ENCODE data around the gene CNN2. TPM values are rescaled to one million over a fixed set of nuclear protein-coding genes. Genes with fewer than 3 reads are reported as not detected.

Gene CNN2
- total RNA-seq, 1 experiment from 2014 or later = 298 TPM

GRCh38 chr19:1049106-1049505 lies 22.7 kb downstream of the CNN2 start:
- no peak for DNase-seq (ENCODE audit: low spot score)

GRCh38 chr19:1049800-1050199 lies 23.4 kb downstream of the CNN2 start:
- no peak for DNase-seq (ENCODE audit: low spot score)

- DNase-seq (ENCODE audit: low spot score) = no peak
Measured at GRCh38 chr19:1050989-1051788, 24.8 kb downstream of the CNN2 start.

GRCh38 chr19:1051791-1052190 lies 25.4 kb downstream of the CNN2 start:
- no peak for DNase-seq (ENCODE audit: low spot score)

GRCh38 chr19:1052349-1052975 lies 26.1 kb downstream of the CNN2 start:
- no peak for DNase-seq (ENCODE audit: low spot score)

GRCh38 chr19:1053176-1054101 lies 27.0 kb downstream of the CNN2 start:
- no peak for DNase-seq (ENCODE audit: low spot score)

DNA sequence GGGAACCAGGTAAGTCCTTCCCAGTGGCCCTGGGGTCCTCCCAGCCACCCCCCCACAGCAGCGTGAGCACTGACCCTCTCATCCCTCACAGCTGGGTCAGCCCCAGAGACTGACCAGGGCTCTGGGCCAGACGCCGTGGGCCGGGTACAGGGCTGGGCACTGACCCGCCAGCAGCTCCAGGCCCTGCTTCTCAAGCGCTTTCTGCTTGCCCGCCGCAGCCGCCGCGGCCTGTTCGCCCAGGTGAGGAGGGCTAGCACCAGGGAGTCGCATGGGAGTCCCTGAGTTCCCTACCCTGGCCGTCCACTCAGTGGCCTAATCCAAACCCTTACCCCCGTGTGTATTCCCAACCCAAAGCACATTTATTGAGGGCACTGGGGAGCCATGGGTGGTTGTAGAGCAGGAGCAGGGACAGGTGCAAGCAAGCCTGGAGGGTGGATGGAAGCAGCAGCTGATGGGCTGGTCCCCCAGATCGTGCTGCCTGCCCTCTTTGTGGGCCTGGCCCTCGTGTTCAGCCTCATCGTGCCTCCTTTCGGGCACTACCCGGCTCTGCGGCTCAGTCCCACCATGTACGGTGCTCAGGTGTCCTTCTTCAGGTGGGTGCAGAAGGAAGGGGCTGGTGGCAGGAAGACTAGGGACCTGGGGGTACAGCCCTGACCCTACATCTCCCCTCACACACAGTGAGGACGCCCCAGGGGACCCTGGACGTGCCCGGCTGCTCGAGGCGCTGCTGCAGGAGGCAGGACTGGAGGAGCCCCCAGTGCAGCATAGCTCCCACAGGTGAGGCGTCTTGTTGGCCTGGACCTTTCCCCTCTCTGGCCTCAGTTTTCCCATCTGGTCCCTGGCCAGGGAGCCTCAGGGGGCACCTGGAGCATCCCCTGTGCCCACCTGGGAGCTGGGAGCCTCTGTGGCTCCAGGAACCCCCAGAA lies 28.0 kb downstream of the CNN2 start:
- DNase-seq (ENCODE audit: low spot score) = no peak

GRCh38 chr19:1055028-1055425 lies 28.6 kb downstream of the CNN2 start:
- DNase-seq (ENCODE audit: low spot score) = no peak

- no peak for DNase-seq (ENCODE audit: low spot score)
Measured at GRCh38 chr19:1055886-1056620, 29.6 kb downstream of the CNN2 start.

DNA sequence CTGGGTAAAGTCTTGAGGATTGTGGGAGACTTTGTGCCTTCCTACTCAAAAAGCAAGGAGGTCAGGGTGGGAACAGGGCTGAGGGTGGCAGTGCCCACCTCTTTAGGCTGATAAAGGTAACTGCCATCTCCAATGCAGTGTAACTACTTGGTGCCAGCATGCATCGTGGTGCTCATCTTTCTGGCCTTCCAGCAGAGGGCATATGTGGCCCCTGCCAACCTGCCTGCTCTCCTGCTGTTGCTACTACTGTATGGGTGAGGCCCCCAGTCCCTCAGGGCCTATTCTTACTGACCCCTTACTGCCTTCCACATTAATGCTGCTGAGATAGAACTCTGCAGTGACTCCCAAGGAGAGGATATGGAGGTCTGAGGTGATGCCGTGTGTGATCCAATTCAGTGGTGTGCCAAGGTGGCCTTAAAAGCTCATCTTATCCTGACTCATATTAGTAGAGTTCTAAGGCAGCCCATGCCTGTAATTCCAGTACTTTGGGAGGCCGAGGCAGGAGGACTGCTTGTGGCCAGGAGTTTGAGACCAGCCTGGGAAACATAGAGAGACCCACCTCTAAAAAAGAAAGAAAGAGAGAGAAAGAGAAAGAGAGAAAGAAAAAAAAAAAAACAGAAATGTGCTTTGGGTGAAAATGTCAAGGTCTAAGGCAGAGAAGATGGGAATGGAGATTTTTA lies 30.9 kb downstream of the CNN2 start:
- DNase-seq (ENCODE audit: low spot score) = peak; percentile 32

GRCh38 chr19:1058112-1058511 lies 31.7 kb downstream of the CNN2 start:
- no peak for DNase-seq (ENCODE audit: low spot score)

DNA sequence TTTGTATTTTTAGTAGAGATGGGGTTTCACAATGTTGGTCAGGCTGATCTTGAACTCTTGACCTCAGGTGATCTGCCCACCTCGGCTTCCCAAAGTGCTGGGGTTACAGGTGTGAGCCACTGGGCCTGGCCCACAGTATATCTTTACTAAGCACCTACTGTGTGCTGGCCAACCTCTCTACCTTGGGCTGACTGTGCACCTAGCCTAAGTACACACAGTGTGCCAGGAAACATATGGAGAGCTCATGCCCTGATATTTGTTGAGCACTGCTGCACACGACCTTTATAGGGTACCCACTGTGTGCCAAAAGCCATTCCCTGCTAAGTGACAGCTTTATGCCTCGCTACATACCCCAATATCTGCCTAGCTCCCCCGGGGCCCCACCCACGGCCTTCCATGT lies 34.3 kb downstream of the CNN2 start:
- no peak for DNase-seq (ENCODE audit: low spot score)

- no peak for DNase-seq (ENCODE audit: low spot score)
Measured at GRCh38 chr19:1061987-1062386, 35.6 kb downstream of the CNN2 start.

DNA sequence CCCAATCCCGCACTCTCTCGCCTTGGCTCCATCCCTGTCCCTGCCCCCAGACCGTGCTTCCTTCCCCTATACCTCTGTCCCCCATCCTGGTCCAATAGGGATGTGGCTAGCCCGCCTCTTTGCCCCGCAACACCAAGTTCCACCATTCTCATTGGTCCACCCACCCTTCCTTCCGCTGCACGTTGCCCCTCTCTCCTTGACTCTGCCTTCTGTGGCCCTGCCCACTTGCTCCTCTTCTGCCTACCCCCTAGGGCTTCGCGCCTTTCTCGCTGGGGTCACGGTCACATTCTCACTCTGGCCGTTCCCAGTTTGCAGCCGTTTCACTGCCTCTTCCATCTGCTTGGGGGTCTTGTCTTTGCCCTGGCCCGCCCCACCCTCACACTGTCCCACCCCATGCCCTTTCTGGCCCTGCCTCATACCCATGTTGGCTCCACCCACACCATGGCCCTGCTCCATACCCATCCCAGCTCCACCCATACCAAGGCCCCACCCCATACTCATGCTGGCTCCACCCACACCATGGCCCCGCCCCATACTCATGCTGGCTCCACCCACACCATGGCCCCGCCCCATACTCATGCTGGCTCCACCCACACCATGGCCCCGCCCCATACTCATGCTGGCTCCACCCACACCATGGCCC lies 36.1 kb downstream of the CNN2 start:
- no peak for DNase-seq (ENCODE audit: low spot score)

DNA sequence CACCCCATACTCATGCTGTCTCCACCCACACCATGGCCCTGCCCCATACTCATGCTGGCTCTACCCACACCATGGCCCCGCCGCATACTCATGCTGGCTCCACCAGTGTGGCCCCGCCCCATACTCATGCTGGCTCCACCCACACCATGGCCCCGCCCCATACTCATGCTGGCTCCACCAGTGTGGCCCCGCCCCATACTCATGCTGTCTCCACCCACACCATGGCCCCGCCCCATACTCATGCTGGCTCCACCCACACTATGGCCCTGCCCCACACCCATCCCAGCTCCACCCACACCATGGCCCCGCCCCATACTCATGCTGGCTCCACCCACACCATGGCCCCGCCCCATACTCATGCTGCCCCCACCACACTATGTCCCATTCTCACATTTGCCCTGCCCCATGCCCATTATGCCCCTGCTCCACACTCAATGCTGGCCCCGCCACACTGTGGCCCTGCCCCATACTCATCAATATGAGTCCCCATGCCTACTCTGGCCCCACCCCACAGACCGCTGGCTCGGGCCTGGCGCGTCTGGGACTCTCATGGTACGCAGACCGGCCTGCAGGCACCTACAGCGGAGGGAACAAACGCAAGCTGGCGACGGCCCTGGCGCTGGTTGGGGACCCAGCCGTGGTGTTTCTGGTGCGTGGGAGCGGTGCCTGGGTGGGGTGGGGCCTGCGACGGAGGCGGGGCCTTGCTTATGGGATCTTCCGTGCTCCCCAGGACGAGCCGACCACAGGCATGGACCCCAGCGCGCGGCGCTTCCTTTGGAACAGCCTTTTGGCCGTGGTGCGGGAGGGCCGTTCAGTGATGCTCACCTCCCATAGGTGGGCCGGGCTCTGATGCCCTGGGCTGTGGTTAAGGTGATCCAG lies 36.9 kb downstream of the CNN2 start:
- DNase-seq (ENCODE audit: low spot score) = peak; percentile 35

- DNase-seq (ENCODE audit: low spot score) = peak; percentile 67
Measured at GRCh38 chr19:1063909-1064660, 37.7 kb downstream of the CNN2 start.
